Natural killer cell (primary cell): Measurements from ENCODE around the gene KIAA1671. TPM values are rescaled to one million over a fixed set of nuclear protein-coding genes. Genes with fewer than 3 reads are reported as not detected.

ENCODE experiments used
- ATAC-seq, 3 donors: fragments of 150-1000 bp in 2 of 3; fragments of 200-7000 bp in 1 of 3; cut with Tn5 transposase; 1 replicate in 1 of 3; 2 replicates in 2 of 3; pipeline ENCODE4 v1.10.0; 2021; ENCODE audit warnings: mild to moderate bottlenecking in 2 of 3, moderate library complexity in 2 of 3
- DNase-seq, 2 donors: peaks; one replicate each; pipeline versions ENCODE4 v3.0.0 to v3.0.0-alpha.2; 2013 to 2021; ENCODE audit warnings: mixed read lengths in 1 of 2
- H3K27ac ChIP-seq: one replicate; pipeline ENCODE4 v1.5.1; 2013; ENCODE audit warnings: mild to moderate bottlenecking, low read length
- H3K27me3 ChIP-seq: one replicate; pipeline ENCODE4 v1.6.1; 2013; ENCODE audit warnings: low read length; ENCODE audit not compliant: control insufficient read depth, insufficient read depth
- H3K36me3 ChIP-seq: one replicate; pipeline ENCODE4 v1.6.1; 2013; ENCODE audit warnings: low read length; ENCODE audit not compliant: control insufficient read depth, insufficient read depth
- H3K4me1 ChIP-seq: one replicate; pipeline ENCODE4 v1.6.1; 2013; ENCODE audit warnings: low read length; ENCODE audit not compliant: control insufficient read depth, insufficient read depth
- H3K4me3 ChIP-seq: one replicate; pipeline ENCODE4 v1.5.1; 2013; ENCODE audit warnings: low read length
- H3K9me3 ChIP-seq: one replicate; pipeline ENCODE4 v1.6.1; 2013; ENCODE audit warnings: low read length; ENCODE audit not compliant: control insufficient read depth, insufficient read depth
- H3K27ac Mint-ChIP-seq, 2 donors: one replicate each; pipeline ENCODE4 v1.8.0; 2022; ENCODE audit warnings: mild to moderate bottlenecking in 2 of 2, mixed read lengths in 2 of 2, moderate library complexity in 1 of 2
- H3K27me3 Mint-ChIP-seq, 2 donors: one replicate each; pipeline ENCODE4 v1.8.0; 2022; ENCODE audit warnings: low read depth in 2 of 2, mixed read lengths in 2 of 2
- H3K36me3 Mint-ChIP-seq: one replicate; pipeline ENCODE4 v1.8.0; 2022; ENCODE audit warnings: mixed read lengths
- H3K4me1 Mint-ChIP-seq, 2 donors: one replicate each; pipeline ENCODE4 v1.8.0; 2022; ENCODE audit warnings: mixed read lengths in 2 of 2
- H3K4me3 Mint-ChIP-seq: one replicate; pipeline ENCODE4 v1.8.0; 2022; ENCODE audit warnings: mild to moderate bottlenecking, moderate library complexity, mixed read lengths
- H3K9me3 Mint-ChIP-seq, 2 donors: one replicate each; pipeline ENCODE4 v1.8.0; 2022; ENCODE audit warnings: mixed read lengths in 2 of 2
- WGBS: methylation state at CpG from one replicate; pipeline ENCODE4 v1.1.7; 2013; ENCODE audit warnings: missing lambda C conversion rate; ENCODE audit not compliant: insufficient coverage; 5-methylcytosine and 5-hydroxymethylcytosine counted together
- intact Hi-C: fragments of 100-400 bp; cut with micrococcal nuclease; formaldehyde crosslinking; loops from one replicate; pipeline ENCODE4 v1.14.2; 2022
- total RNA-seq, 4 donors: library from RNA; stranded (reverse); fragments of 120-200 nt in 1 of 4; gene quantifications; one replicate each; pipeline versions ENCODE4 v1.2.3 to v1.2.4, GENCODE V29; 2013 to 2022
- TF ChIP-seq, protein P1 (sequence below): fragments of 200-600 bp; IDR thresholded peaks from one replicate; pipeline ENCODE4 v1.8.0; 2022; ENCODE audit warnings: antibody characterized with exemption

Gene KIAA1671
- total RNA-seq, 3 donors from 2014 or later (not counting 1 experiment from before 2014, with no cell fraction given), result 3.6 to 24.0 (median 7.3) TPM

DNA sequence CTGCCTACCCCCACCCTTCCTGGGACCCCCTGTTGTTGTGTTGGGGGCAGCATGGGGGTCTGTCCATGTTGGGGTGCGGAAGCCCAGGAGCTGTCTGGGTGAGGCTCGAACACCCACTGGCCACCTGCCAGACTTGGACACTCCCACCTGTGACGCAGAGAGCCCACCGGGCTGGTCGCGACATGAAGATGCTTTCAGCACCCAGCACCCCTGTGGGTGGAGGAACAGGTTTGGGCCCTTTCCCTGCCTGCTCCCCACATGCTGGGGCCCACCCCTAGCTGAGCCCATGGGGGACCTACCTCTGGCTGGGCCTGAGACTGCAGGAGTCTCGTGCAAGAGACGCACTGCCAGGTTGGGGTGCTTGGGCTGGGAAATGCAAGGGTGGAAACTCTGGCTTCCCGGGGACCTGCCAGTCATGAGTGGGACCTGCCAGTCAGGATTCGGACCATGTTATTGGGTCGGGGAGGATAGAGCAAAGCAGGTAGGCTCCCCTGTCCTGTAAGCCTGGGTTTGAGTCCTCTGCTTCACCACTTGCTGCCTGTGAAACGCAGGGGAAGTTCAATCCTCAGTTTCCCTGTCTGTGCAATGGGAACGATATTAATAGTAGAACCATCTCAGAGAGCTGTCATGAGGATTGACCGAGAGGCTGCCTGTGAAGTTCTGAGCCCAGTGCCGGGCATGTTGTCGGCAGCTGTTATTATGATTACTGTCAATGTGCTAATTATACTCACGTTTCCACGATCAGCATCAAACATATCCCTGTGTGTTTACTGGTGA lies 24.1 kb downstream of the KIAA1671 start:
- no peaks in the 10 kb centered on the region for H3K27me3 Mint-ChIP-seq
- DNase-seq (no peak), ATAC-seq (no peak)
- 94% methylated on average over 18 of the region's 18 CpGs for WGBS
- Histone ChIP-seq H3K4me3 (no peak overlapping the region), H3K27ac (no peak overlapping the region), H3K4me1 (no peaks in the 10 kb centered on the region), H3K27me3 (no peaks in the 10 kb centered on the region), H3K36me3 (no peaks in the 10 kb centered on the region), H3K9me3 (no peaks in the 10 kb centered on the region)
- H3K4me3 Mint-ChIP-seq, result no peak overlapping the region
- H3K4me1 Mint-ChIP-seq, result no peaks in the 10 kb centered on the region
- TF ChIP-seq, protein P1, sequence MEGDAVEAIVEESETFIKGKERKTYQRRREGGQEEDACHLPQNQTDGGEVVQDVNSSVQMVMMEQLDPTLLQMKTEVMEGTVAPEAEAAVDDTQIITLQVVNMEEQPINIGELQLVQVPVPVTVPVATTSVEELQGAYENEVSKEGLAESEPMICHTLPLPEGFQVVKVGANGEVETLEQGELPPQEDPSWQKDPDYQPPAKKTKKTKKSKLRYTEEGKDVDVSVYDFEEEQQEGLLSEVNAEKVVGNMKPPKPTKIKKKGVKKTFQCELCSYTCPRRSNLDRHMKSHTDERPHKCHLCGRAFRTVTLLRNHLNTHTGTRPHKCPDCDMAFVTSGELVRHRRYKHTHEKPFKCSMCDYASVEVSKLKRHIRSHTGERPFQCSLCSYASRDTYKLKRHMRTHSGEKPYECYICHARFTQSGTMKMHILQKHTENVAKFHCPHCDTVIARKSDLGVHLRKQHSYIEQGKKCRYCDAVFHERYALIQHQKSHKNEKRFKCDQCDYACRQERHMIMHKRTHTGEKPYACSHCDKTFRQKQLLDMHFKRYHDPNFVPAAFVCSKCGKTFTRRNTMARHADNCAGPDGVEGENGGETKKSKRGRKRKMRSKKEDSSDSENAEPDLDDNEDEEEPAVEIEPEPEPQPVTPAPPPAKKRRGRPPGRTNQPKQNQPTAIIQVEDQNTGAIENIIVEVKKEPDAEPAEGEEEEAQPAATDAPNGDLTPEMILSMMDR, result no peak
- no peaks in the 10 kb centered on the region for H3K9me3 Mint-ChIP-seq
- H3K27ac Mint-ChIP-seq, result no peak overlapping the region
- intact Hi-C loops, result no loop called here
- H3K36me3 Mint-ChIP-seq, result no peaks in the 10 kb centered on the region

DNA sequence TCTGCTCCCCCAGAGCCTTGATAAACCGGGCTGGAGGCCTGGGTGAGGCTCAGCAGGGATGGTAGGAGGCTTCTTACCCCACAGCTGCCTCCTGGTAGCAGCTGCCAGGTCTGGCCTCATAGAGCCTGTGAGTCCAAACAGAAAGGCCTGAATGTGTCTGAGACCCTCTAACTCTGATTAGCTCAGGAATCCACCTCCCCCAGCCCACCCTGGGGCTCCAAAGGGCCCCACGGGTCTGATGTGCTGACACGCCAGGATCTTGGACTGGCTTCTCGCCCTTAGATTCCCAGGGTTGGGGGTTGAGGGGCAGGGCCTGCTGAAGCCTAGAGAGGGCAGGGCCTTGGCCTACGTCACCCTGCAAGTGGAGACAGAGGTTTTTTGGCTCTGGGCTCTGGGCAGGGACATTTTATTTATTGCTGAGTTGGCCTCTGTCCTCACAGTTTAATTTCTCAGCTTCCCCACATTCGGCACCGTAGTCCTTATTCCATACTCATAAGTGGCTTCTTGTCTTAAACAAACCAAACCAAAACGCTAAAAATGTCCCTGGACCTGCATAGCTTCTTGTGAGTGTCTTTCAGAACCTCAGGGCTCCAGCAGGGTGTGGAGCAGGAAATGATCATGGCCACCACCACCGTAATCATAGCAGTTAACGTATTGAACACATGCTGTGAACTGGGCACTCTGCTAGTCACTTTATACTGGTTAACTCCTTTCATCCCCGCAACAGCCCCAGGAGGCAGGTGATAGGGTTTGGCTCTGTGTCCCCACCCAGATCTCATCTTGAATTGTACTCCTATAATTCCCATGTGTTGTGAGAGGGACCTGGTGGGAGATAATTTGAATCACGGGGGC lies 25.1 kb downstream of the KIAA1671 start:
- no peak overlapping the region for H3K27ac ChIP-seq
- H3K36me3 Mint-ChIP-seq, result no peaks in the 10 kb centered on the region
- H3K9me3 Mint-ChIP-seq, result no peaks in the 10 kb centered on the region
- H3K27me3 ChIP-seq, result no peaks in the 10 kb centered on the region
- H3K4me1 ChIP-seq, result no peaks in the 10 kb centered on the region
- no peaks in the 10 kb centered on the region for H3K27me3 Mint-ChIP-seq
- WGBS, result 88% methylated on average over 12 of the region's 12 CpGs
- no peaks in the 10 kb centered on the region for H3K4me1 Mint-ChIP-seq
- TF ChIP-seq, protein P1, result no peak
- no peak overlapping the region for H3K4me3 Mint-ChIP-seq
- DNase-seq (no peak), ATAC-seq (no peak)
- no peak overlapping the region for H3K27ac Mint-ChIP-seq
- no peaks in the 10 kb centered on the region for H3K9me3 ChIP-seq
- H3K4me3 ChIP-seq, result no peak overlapping the region
- intact Hi-C loops, result no loop called here
- no peaks in the 10 kb centered on the region for H3K36me3 ChIP-seq

DNA sequence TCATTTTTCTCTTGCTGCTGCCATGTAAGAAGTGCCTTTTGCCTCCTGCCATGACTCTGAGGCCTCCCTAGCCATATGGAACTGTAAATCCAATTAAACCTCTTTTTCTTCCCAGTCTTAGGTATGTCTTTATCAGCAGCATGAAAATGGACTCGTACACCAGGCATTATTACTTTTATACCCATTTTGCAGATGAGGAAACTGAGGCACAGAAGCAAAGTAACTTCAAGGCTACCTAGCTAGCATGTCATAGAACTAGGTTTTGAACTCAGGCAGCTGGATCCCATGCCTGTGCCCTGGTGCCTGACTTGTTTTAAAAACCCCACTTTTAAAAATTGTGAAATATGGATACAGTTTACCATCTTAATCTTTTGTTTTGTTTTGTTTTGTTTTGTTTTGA lies 25.8 kb downstream of the KIAA1671 start:
- Histone ChIP-seq H3K36me3 (no peaks in the 10 kb centered on the region), H3K9me3 (no peaks in the 10 kb centered on the region), H3K4me3 (no peak overlapping the region), H3K4me1 (no peaks in the 10 kb centered on the region), H3K27ac (no peak overlapping the region), H3K27me3 (no peaks in the 10 kb centered on the region)
- H3K9me3 Mint-ChIP-seq, result no peaks in the 10 kb centered on the region
- intact Hi-C loops, result no loop called here
- peaks cover 0 to 2% of the 10 kb centered on the region in 2 donors for H3K27me3 Mint-ChIP-seq
- H3K36me3 Mint-ChIP-seq, result no peaks in the 10 kb centered on the region
- TF ChIP-seq, protein P1, result no peak
- WGBS, result 94% methylated on average over 1 of the region's 1 CpG
- DNase-seq, result no peak
- no peak overlapping the region for H3K4me3 Mint-ChIP-seq
- no peak for ATAC-seq
- H3K27ac Mint-ChIP-seq, result no peak overlapping the region
- H3K4me1 Mint-ChIP-seq, result no peaks in the 10 kb centered on the region
